Measurements from ENCODE around the gene IGFL3.

DNA sequence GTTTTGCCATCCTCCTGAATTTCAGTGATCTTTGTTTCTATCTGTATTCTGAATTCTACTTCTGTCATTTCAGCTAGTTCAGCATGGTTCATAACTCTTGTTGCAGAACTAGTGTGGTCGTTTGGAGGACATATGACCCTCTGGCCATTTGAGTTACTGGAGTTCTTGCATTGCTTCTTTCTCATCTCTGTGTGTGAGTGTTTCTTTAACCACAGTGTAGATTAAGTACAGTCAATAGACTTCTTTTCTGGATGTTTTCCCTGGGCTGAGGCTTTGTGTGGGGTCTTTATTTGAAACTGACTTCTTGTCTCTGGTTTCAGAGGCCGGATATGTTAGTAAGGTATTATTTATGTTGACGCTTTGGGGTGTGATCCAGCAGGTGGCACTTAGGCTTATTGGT lies 38.2 kb upstream of the IGFL3 start:
- TF ChIP-seq, protein P1, sequence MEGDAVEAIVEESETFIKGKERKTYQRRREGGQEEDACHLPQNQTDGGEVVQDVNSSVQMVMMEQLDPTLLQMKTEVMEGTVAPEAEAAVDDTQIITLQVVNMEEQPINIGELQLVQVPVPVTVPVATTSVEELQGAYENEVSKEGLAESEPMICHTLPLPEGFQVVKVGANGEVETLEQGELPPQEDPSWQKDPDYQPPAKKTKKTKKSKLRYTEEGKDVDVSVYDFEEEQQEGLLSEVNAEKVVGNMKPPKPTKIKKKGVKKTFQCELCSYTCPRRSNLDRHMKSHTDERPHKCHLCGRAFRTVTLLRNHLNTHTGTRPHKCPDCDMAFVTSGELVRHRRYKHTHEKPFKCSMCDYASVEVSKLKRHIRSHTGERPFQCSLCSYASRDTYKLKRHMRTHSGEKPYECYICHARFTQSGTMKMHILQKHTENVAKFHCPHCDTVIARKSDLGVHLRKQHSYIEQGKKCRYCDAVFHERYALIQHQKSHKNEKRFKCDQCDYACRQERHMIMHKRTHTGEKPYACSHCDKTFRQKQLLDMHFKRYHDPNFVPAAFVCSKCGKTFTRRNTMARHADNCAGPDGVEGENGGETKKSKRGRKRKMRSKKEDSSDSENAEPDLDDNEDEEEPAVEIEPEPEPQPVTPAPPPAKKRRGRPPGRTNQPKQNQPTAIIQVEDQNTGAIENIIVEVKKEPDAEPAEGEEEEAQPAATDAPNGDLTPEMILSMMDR (IDR thresholded peaks at IDR 0.05; ENCODE audit: low read length) = no peak
- no peak for TF ChIP-seq EZH2 (optimal IDR thresholded peaks at IDR 0.05; ENCODE audit: low read depth, low read length)

All from MM.1S (cell line).